NCI-H146 (cell line): ENCODE measurements around the gene CD96.
"Not testable (repeated sequence)": the region's sequence is repeated elsewhere in the genome, so short reads cannot be mapped to it uniquely, and the experiment has no call there.

Experiments
- DNase-seq: peaks from one replicate; lab custom pipeline; 2025; lab: John Stamatoyannopoulos, UW

CD96 gene

GRCh38 chr3:111541911-111542483 lies at the start of gene CD96:
TSS of gene CD96 (plus strand) at chr3:111542197. CDS start at chr3:111542249, 52 bp downstream.
- DNase-seq: no peak

GRCh38 chr3:111493276-111493675 lies 48.7 kb upstream of the CD96 start:
- DNase-seq: no peak

- peak; percentile 96 for DNase-seq
Observed at GRCh38 chr3:111496894-111497559, 45.0 kb upstream of the CD96 start.

- peak; percentile 54 for DNase-seq
Observed at GRCh38 chr3:111498022-111498421, 44.0 kb upstream of the CD96 start.

GRCh38 chr3:111506435-111506834 lies 35.6 kb upstream of the CD96 start:
- DNase-seq: no peak

- DNase-seq: peak; percentile 61
Observed at GRCh38 chr3:111509308-111509707, 32.7 kb upstream of the CD96 start.

GRCh38 chr3:111517801-111518200 lies 24.2 kb upstream of the CD96 start:
- peak; percentile 19 for DNase-seq

- DNase-seq: peak; percentile 39
Observed at GRCh38 chr3:111519178-111519855, 22.7 kb upstream of the CD96 start.

- DNase-seq: no peak
Observed at GRCh38 chr3:111521891-111522290, 20.1 kb upstream of the CD96 start.

- DNase-seq: not testable (repeated sequence)
Observed at GRCh38 chr3:111524486-111524885, 17.5 kb upstream of the CD96 start.

- no peak for DNase-seq
Observed at GRCh38 chr3:111531446-111531845, 10.6 kb upstream of the CD96 start.

GRCh38 chr3:111534701-111535100 lies 7.3 kb upstream of the CD96 start:
- no peak for DNase-seq

GRCh38 chr3:111538111-111538510 lies 3.9 kb upstream of the CD96 start:
- DNase-seq: no peak

- no peak for DNase-seq
Observed at GRCh38 chr3:111538681-111539083, 3.3 kb upstream of the CD96 start.

GRCh38 chr3:111539351-111540331 lies 2.4 kb upstream of the CD96 start:
- peak; percentile 77 for DNase-seq

GRCh38 chr3:111541391-111541790 lies 606 bp upstream of the CD96 start:
- no peak for DNase-seq

- no peak for DNase-seq
Observed at GRCh38 chr3:111542611-111543300, 759 bp downstream of the CD96 start.

- no peak for DNase-seq
Observed at GRCh38 chr3:111545349-111545748, 3.4 kb downstream of the CD96 start.

GRCh38 chr3:111547631-111548030 lies 5.6 kb downstream of the CD96 start:
- no peak for DNase-seq

- DNase-seq: no peak
Observed at GRCh38 chr3:111548092-111548491, 6.1 kb downstream of the CD96 start.

GRCh38 chr3:111548756-111549155 lies 6.8 kb downstream of the CD96 start:
- no peak for DNase-seq

- DNase-seq: peak; percentile 58
Observed at GRCh38 chr3:111561902-111562301, 19.9 kb downstream of the CD96 start.
